Transverse colon (tissue), 4 donors: ENCODE data around the gene ROBO1.

Source experiments
- CTCF ChIP-seq, 5 experiments: fragments of 200-600 bp in 3 of 5; fragments of 450-650 bp in 2 of 5; sonication (generic) in 3 of 5; IDR thresholded peaks; 1 replicate in 2 of 5; 2 replicates in 3 of 5; pipeline ENCODE4 v1.5.1; 2016 to 2017; ENCODE audit warnings: antibody characterized with exemption in 5 of 5, inconsistent platforms in 3 of 5, mild to moderate bottlenecking in 2 of 5, moderate library complexity in 1 of 5
- EP300 ChIP-seq: sonication (generic); formaldehyde crosslinking; IDR thresholded peaks from one replicate; pipeline ENCODE4 v1.6.1; 2017; ENCODE audit warnings: antibody characterized with exemption, low read depth
- POLR2A ChIP-seq: fragments of 450-650 bp; IDR thresholded peaks from one replicate; pipeline ENCODE4 v1.6.1; 2016; ENCODE audit warnings: antibody characterized with exemption, mild to moderate bottlenecking, moderate library complexity
- POLR2AphosphoS5 ChIP-seq, 3 donors: sonication (generic); formaldehyde crosslinking; IDR thresholded peaks; one replicate each; pipeline ENCODE4 v1.6.1; 2016; ENCODE audit warnings: antibody characterized with exemption in 3 of 3

GRCh38 chr3:79661896-79662295 is 105.9 kb downstream of the ROBO1 start:
- TF ChIP-seq EP300: no peak
- no peak for TF ChIP-seq CTCF (IDR thresholded peaks at IDR 0.05)
- no peak for TF ChIP-seq POLR2AphosphoS5 (IDR thresholded peaks at IDR 0.05)
- TF ChIP-seq POLR2A: no peak
